Gastroesophageal sphincter (tissue), 3 donors: Measurements from ENCODE around the gene SERP2.

Experiments used
- POLR2A ChIP-seq, 2 donors: fragments of 450-650 bp; IDR thresholded peaks; one replicate each; pipeline ENCODE4 v1.6.1; 2017; ENCODE audit warnings: antibody characterized with exemption in 2 of 2, mild to moderate bottlenecking in 2 of 2, moderate library complexity in 1 of 2
- TF ChIP-seq, protein P1 (sequence below), 4 experiments: fragments of 200-600 bp in 2 of 4; fragments of 450-650 bp in 2 of 4; sonication (generic) in 1 of 4; IDR thresholded peaks; one replicate each; pipeline ENCODE4 v1.5.1; 2017 to 2019; ENCODE audit warnings: antibody characterized with exemption in 4 of 4, mild to moderate bottlenecking in 2 of 4, moderate library complexity in 2 of 4

DNA sequence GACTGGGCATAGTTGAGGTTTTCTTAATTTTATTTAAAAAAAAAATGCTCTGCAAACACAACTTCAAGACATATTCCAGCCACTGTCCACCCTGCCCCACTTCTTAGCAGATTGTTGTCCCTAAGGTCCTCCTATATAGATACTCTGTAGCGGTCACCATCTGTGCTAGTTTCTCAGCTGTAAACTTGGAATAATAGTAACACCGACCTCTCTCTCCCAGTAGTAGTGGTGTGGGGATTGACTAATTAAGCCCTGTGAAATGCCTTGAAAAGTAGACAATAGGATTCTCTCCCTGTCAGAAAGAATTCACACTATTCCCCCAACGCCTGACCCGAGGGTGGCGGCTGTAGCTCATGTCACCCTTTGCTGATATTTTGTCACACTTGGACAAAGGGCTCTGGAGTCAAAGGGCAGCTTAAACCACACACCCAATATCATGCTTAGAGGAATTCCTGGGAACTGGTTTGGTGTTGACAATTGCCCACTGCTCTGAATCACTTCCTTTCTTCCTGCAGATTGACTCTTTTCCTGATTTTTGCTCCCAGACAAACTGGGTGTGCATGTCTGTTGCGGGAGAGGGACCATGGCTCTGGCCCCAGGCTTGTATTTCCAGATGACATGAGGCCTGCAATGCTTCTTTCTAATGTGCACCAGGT, 9.2 kb upstream of the SERP2 start:
- no peak for TF ChIP-seq POLR2A (IDR thresholded peaks at IDR 0.05)
- TF ChIP-seq, protein P1, sequence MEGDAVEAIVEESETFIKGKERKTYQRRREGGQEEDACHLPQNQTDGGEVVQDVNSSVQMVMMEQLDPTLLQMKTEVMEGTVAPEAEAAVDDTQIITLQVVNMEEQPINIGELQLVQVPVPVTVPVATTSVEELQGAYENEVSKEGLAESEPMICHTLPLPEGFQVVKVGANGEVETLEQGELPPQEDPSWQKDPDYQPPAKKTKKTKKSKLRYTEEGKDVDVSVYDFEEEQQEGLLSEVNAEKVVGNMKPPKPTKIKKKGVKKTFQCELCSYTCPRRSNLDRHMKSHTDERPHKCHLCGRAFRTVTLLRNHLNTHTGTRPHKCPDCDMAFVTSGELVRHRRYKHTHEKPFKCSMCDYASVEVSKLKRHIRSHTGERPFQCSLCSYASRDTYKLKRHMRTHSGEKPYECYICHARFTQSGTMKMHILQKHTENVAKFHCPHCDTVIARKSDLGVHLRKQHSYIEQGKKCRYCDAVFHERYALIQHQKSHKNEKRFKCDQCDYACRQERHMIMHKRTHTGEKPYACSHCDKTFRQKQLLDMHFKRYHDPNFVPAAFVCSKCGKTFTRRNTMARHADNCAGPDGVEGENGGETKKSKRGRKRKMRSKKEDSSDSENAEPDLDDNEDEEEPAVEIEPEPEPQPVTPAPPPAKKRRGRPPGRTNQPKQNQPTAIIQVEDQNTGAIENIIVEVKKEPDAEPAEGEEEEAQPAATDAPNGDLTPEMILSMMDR (IDR thresholded peaks at IDR 0.05), result no peak
